RWPE1 (cell line): Measurements from ENCODE around the gene PAK6.

ENCODE experiments used
- CTCF ChIA-PET: fragments of 350-600 bp; sonication (Branson Sonifier 250); formaldehyde crosslinking; extraction: SDS; loops from one replicate; lab custom pipeline; 2021; lab: Yijun Ruan, JAX
- POLR2A ChIA-PET: fragments of 400-600 bp; formaldehyde crosslinking; extraction: SDS; loops from one replicate; lab custom pipeline; 2020; ENCODE audit warnings: antibody characterized with exemption; ENCODE audit not compliant: low non-redundant PET; lab: Yijun Ruan, JAX
- DNase-seq: peaks from one replicate; pipeline ENCODE4 v3.0.0; 2012; ENCODE audit warnings: low spot score
- H3K27ac ChIP-seq: fragments of 450-650 bp; 2 replicates; pipeline ENCODE4 v1.5.1; 2017
- TF ChIP-seq, protein P1 (sequence below): fragments of 450-650 bp; conservative IDR thresholded peaks from 2 replicates; pipeline ENCODE4 v1.5.1; 2017; ENCODE audit warnings: low read depth, mild to moderate bottlenecking

Gene PAK6

DNA sequence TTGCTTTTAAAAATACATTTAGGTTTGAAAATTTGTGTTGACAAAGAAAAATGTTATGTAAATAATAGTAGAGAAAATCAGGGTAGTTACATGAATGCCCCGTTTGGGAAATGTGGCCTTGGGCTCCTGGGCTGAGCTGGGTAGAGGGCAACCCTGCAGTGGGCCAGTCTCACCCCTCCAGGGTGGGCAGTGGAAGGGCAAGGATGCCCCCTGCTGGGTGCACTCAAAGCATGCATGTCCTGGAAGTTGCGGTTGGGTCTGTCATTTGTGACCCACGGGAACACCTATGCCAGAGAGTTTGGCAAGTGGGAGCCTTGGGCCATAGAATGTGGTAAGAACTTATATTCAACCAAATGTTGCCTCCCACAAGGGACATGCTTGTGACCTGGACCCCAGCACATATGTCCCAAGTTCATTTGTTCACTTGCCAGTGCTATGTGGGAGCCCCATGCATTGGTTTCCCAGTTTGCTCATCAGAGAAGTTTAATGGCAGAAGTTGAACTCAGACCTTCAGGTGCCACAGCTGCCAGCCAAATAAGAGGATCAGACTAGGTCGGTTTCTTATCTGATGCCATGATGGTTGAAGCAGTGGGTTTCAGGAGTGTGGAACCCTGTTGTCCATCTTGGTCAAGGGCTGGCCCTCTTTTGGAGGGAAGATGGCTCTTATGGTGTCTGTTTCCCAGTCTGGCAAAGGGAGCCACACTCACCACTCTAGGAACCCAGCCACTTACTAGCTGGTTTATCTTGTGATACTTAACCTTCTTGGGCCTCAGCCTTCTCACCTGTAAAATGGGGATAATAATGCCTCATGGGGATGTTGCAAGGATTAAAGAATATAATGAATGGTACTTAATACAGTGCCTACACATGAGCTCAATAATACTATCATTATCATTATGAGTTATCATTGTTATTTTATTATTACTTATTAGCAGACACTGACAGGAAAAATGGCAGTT lies 71.4 kb downstream of the PAK6 start:
- no peak for DNase-seq
- no peak overlapping the region for H3K27ac ChIP-seq
- ChIA-PET CTCF (interaction anchor here (0.6 to 1.9 kb wide), 12 partner anchors 9 to 244 kb away, joined by 3 to 6 read pairs (median 3); no protein-coding TSS in a partner anchor), POLR2A (no interaction called here)
- TF ChIP-seq, protein P1, sequence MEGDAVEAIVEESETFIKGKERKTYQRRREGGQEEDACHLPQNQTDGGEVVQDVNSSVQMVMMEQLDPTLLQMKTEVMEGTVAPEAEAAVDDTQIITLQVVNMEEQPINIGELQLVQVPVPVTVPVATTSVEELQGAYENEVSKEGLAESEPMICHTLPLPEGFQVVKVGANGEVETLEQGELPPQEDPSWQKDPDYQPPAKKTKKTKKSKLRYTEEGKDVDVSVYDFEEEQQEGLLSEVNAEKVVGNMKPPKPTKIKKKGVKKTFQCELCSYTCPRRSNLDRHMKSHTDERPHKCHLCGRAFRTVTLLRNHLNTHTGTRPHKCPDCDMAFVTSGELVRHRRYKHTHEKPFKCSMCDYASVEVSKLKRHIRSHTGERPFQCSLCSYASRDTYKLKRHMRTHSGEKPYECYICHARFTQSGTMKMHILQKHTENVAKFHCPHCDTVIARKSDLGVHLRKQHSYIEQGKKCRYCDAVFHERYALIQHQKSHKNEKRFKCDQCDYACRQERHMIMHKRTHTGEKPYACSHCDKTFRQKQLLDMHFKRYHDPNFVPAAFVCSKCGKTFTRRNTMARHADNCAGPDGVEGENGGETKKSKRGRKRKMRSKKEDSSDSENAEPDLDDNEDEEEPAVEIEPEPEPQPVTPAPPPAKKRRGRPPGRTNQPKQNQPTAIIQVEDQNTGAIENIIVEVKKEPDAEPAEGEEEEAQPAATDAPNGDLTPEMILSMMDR = peak; percentile 50

DNA sequence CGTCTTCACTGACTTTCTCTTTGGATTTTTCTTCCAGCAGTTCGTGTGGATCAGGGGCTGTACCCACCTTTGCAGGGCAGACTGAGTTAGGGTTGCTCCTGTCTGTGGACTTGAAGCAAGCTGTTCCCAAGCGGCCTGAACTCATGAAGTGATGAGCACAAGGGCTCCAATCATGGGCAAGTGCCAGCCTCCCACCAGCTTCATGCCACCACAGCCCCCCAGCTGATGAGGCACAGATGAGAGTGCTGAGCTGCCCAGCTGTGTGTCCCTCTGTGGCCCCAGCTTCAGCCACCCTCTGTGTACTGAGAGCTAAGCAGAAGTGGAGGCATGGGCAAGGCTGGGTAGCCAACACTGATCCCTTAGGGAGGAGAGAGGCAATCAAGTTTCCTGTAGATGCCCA lies 72.1 kb downstream of the PAK6 start:
- CTCF ChIA-PET = interaction anchor here (0.6 to 1.7 kb wide), 5 partner anchors 22 to 245 kb away, joined by 3 to 5 read pairs (median 3); no protein-coding TSS in a partner anchor
- DNase-seq = no peak
- POLR2A ChIA-PET = no interaction called here
- TF ChIP-seq, protein P1 = no peak
- H3K27ac ChIP-seq = no peak overlapping the region

DNA sequence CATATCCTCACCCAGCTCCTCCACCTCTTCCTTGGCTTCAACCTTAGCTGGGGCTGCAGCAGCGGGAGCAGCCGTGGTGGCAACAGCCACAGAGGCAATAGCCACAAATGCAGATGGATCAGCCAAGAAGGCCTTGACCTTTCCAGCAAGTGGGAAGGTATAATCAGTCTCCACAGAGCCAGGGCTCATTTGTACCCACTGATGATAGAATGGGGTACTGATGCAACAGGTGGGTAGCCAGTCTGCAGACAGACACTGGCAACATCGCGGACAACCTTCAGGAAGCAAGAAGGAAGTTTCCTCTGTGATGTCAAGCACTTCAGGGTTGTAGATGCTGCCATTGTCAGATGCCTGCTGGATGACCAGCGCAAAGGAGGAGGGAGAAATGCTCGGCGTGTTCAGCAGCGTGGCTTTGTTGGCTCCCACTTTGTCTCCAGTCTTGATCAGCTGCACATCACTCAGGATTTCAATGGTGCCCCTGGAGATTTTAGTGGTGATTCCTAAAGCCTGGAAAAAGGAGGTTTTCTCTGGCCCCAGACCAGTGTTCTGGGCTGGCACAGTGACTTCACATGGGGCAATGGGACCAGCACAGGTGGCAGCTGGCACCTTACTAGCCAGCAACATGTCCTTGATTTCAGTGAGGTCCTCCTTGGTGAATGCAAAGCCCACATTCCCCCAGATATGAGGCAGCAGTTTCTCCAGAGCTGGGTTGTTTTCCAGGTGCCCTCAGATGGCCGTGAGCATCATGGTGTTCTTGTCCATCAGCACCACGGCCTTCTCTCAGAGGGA lies 73.7 kb downstream of the PAK6 start:
- TF ChIP-seq, protein P1 = no peak
- ChIA-PET CTCF (interaction anchor here (1.4 to 1.8 kb wide), 2 partner anchors 13 to 34 kb away, joined by 3 to 7 read pairs; no protein-coding TSS in a partner anchor), POLR2A (no interaction called here)
- peak overlapping the region; percentile 76; the same call in 1 of the 2 replicates for H3K27ac ChIP-seq
- no peak for DNase-seq

DNA sequence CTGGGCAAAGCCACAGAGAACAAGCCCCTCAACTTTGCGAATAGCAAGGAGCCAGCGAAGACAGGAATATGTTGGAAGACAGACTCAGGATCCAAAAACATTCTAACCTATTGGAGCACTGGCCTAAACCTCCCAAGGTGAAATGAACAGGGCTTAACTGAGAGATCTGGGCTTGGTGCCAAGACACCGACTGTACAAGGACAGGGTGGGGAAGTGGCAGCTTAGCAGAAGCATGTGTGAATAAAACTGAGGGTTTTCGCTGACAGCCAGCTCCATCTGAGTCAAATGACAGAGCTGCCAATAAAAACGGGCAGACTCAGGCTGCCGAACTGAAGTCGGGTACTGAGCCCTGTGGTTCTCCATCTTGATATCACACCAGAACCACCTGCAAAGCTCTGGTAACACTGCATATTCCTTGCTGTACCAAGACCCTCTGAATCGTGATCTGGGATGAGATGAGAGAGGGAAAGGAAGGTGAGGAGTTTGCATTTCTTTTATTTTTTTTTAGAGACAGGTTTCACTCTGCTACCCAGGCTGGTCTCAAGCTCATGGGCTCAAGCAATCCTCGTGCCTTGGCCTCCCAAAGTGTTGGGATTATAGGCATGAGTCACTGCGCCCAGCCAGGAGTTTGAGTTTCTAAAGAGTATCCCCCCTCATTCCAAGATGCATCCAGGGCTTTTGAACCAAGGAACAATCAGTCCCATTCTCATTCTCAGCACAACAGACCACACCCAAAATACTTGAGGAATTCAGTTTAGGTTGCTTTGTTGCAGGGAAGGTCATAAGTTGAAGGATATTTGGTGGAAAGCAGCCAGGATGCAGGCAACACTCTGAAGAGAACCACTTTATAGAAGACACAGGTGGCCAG lies 74.9 kb downstream of the PAK6 start:
- TF ChIP-seq, protein P1 = no peak
- DNase-seq = peak; percentile 78
- POLR2A ChIA-PET = no interaction called here
- peak overlapping the region; percentile 76 for H3K27ac ChIP-seq
- CTCF ChIA-PET = interaction anchor here (0.9 to 1.8 kb wide), 6 partner anchors 8 to 97 kb away, joined by 3 to 7 read pairs (median 3); no protein-coding TSS in a partner anchor

DNA sequence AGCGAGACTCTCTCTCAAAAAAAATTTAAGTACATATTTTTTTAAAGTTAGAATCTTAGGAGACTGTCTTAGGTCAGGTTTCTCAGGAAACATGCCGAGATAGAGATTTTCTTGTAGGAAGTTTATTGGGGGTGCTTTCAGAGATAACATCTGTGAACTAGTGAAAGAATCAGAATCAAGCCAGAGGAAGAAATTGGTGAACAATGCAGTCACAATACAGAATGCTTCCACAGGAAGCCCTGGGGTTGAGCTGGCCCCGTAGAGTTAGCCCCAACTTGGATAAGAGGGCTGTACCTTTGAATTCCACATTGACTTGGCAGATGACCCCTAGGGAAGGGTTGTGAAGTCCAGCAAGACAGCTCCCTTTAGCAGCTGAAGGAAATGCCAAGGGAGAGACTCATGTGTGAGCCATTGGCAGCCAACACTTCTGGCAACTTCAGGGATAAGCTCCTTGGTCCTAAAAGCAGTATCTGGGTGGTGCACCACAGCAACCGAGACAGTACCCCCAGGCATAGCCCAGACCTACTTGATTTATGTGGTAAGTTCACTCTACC lies 75.9 kb downstream of the PAK6 start:
- ChIA-PET POLR2A (no interaction called here), CTCF (interaction anchor here (0.7 kb wide), 2 partner anchors 24 to 36 kb away, joined by 3 read pairs; no protein-coding TSS in a partner anchor)
- DNase-seq = peak; percentile 69
- peak overlapping the region; percentile 76 for H3K27ac ChIP-seq
- TF ChIP-seq, protein P1 = no peak
